Activated CD4-positive, alpha-beta T cell treated with anti-CD3 and anti-CD28 coated beads, Interleukin-2, amount 10 ng/mL, durations not matched to agents 7 days and 5 days (primary cell): Measurements from ENCODE around the gene JMJD6. TPM values are rescaled to one million over a fixed set of nuclear protein-coding genes. Genes with fewer than 3 reads are reported as not detected.
"Not testable (repeated sequence)": the region's sequence is repeated elsewhere in the genome, so short reads cannot be mapped to it uniquely, and the experiment has no call there.

Experiments used
- CTCF ChIA-PET: fragments of 350-600 bp; sonication (Branson Sonifier 250); formaldehyde crosslinking; loops from one replicate; lab custom pipeline; 2021; ENCODE audit warnings: antibody characterized with exemption; lab: Charles Lee
- POLR2A ChIA-PET: fragments of 350-600 bp; sonication (Branson Sonifier 250); formaldehyde crosslinking; loops from one replicate; lab custom pipeline; 2021; ENCODE audit warnings: antibody characterized with exemption; lab: Charles Lee
- DNase-seq: peaks from one replicate; pipeline ENCODE4 v3.0.0-alpha.2; 2020
- H3K27ac Mint-ChIP-seq: one replicate; pipeline ENCODE4 v1.8.0; 2021; ENCODE audit warnings: mild to moderate bottlenecking, moderate library complexity, mixed read lengths
- H3K27me3 Mint-ChIP-seq: one replicate; pipeline ENCODE4 v1.8.0; 2021; ENCODE audit warnings: mixed read lengths
- H3K36me3 Mint-ChIP-seq: one replicate; pipeline ENCODE4 v1.8.0; 2021; ENCODE audit warnings: low read depth, mixed read lengths
- H3K4me1 Mint-ChIP-seq: one replicate; pipeline ENCODE4 v1.8.0; 2021; ENCODE audit warnings: mixed read lengths
- H3K4me3 Mint-ChIP-seq: one replicate; pipeline ENCODE4 v1.8.0; 2021; ENCODE audit warnings: mild to moderate bottlenecking, moderate library complexity, mixed read lengths
- H3K9me3 Mint-ChIP-seq: one replicate; pipeline ENCODE4 v1.8.0; 2021; ENCODE audit warnings: mixed read lengths
- total RNA-seq, 2 experiments: library from RNA; stranded (reverse); gene quantifications; one replicate each; pipeline ENCODE4 v1.2.3, GENCODE V29; 2021

JMJD6 gene
- total RNA-seq, 2 experiments from 2014 or later: 42.9 to 51.3 TPM

GRCh38 chr17:76735006-76735405 is 8.6 kb upstream of the JMJD6 start:
- peaks cover 53% of the 10 kb centered on the region for H3K36me3 Mint-ChIP-seq
- H3K27me3 Mint-ChIP-seq: no peaks in the 10 kb centered on the region
- peaks cover 52% of the 10 kb centered on the region for H3K4me1 Mint-ChIP-seq
- H3K27ac Mint-ChIP-seq: peak overlapping the region; percentile 90
- POLR2A ChIA-PET: no interaction called here
- CTCF ChIA-PET: interaction anchor here (1.3 kb wide), 1 partner anchor 21 kb away, joined by 3 read pairs; no protein-coding TSS in a partner anchor
- H3K4me3 Mint-ChIP-seq: peak overlapping the region; percentile 88
- peak; percentile 40 for DNase-seq
- H3K9me3 Mint-ChIP-seq: no peaks in the 10 kb centered on the region

GRCh38 chr17:76734080-76734840 is 7.9 kb upstream of the JMJD6 start:
- no peaks in the 10 kb centered on the region for H3K9me3 Mint-ChIP-seq
- DNase-seq: peak; percentile 28
- ChIA-PET CTCF (interaction anchor here (0.6 to 1.3 kb wide), 3 partner anchors 15 to 356 kb away, joined by 3 read pairs; no protein-coding TSS in a partner anchor), POLR2A (no interaction called here)
- peak overlapping the region; percentile 90 for H3K27ac Mint-ChIP-seq
- peaks cover 54% of the 10 kb centered on the region for H3K4me1 Mint-ChIP-seq
- H3K4me3 Mint-ChIP-seq: peak overlapping the region; percentile 88
- H3K27me3 Mint-ChIP-seq: no peaks in the 10 kb centered on the region
- H3K36me3 Mint-ChIP-seq: peaks cover 59% of the 10 kb centered on the region

- peaks cover 61% of the 10 kb centered on the region for H3K36me3 Mint-ChIP-seq
- H3K4me3 Mint-ChIP-seq: peak overlapping the region; percentile 88
- no peaks in the 10 kb centered on the region for H3K9me3 Mint-ChIP-seq
- peak overlapping the region; percentile 90 for H3K27ac Mint-ChIP-seq
- H3K27me3 Mint-ChIP-seq: no peaks in the 10 kb centered on the region
- CTCF ChIA-PET: interaction anchor here (0.6 to 1.1 kb wide), 2 partner anchors 14 to 357 kb away, joined by 3 read pairs; no protein-coding TSS in a partner anchor
- POLR2A ChIA-PET: no interaction called here
- peaks cover 52% of the 10 kb centered on the region for H3K4me1 Mint-ChIP-seq
- no peak for DNase-seq
Observed at GRCh38 chr17:76733618-76733957, 7.2 kb upstream of the JMJD6 start.

- Mint-ChIP-seq H3K36me3 (peaks cover 61% of the 10 kb centered on the region), H3K27ac (peak overlapping the region; percentile 90), H3K9me3 (no peaks in the 10 kb centered on the region), H3K4me3 (peak overlapping the region; percentile 88), H3K27me3 (no peaks in the 10 kb centered on the region), H3K4me1 (peaks cover 53% of the 10 kb centered on the region)
- no peak for DNase-seq
- CTCF ChIA-PET: no interaction called here
- POLR2A ChIA-PET: interaction anchor here (0.6 kb wide), 1 partner anchor 20 kb away, joined by 3 read pairs; no protein-coding TSS in a partner anchor
Observed at GRCh38 chr17:76732734-76733617, 6.6 kb upstream of the JMJD6 start.

GRCh38 chr17:76731800-76732733 is 5.7 kb upstream of the JMJD6 start:
- Mint-ChIP-seq H3K27ac (peak overlapping the region; percentile 31), H3K4me1 (peaks cover 57% of the 10 kb centered on the region), H3K36me3 (peaks cover 67% of the 10 kb centered on the region)
- H3K9me3 Mint-ChIP-seq, H3K4me3 Mint-ChIP-seq, CTCF ChIA-PET, POLR2A ChIA-PET, H3K27me3 Mint-ChIP-seq, DNase-seq: not testable (repeated sequence)

GRCh38 chr17:76727745-76728456 is 1.5 kb upstream of the JMJD6 start:
- CTCF ChIA-PET: interaction anchor here (0.7 to 2.8 kb wide), 10 partner anchors 9 to 205 kb away, joined by 3 to 16 read pairs (median 4); partner anchors contain the start of gene MFSD11
- POLR2A ChIA-PET: interaction anchor here (0.5 to 1.2 kb wide), 2 partner anchors 9 to 24 kb away, joined by 4 to 5 read pairs; partner anchors contain the start of gene SRSF2
- Mint-ChIP-seq H3K36me3 (peaks cover 62% of the 10 kb centered on the region), H3K9me3 (no peaks in the 10 kb centered on the region), H3K27ac (peak overlapping the region; percentile 98), H3K4me1 (peaks cover 63% of the 10 kb centered on the region), H3K27me3 (no peaks in the 10 kb centered on the region), H3K4me3 (peak overlapping the region; percentile 99)
- DNase-seq: peak; percentile 26

- no peaks in the 10 kb centered on the region for H3K9me3 Mint-ChIP-seq
- ChIA-PET POLR2A (interaction anchor here (1.2 kb wide), 1 partner anchor 10 kb away, joined by 4 read pairs; the partner anchor contains the start of gene SRSF2), CTCF (interaction anchor here (0.7 to 2.8 kb wide), 10 partner anchors 9 to 204 kb away, joined by 3 to 16 read pairs (median 4); partner anchors contain the start of gene MFSD11)
- peak within 1 kb of the TSS; percentile 99 for H3K4me3 Mint-ChIP-seq
- H3K4me1 Mint-ChIP-seq: peaks cover 62% of the 10 kb centered on the region
- H3K36me3 Mint-ChIP-seq: peaks cover 64% of the 10 kb centered on the region
- H3K27ac Mint-ChIP-seq: peak within 1 kb of the TSS; percentile 98
- no peaks in the 10 kb centered on the region for H3K27me3 Mint-ChIP-seq
- peak; percentile 77 for DNase-seq
Observed at GRCh38 chr17:76726776-76727718, 641 bp upstream of the JMJD6 start, which contains the start of gene METTL23. TSS of gene METTL23 (plus strand) at chr17:76726839. CDS start at chr17:76729711, 2,872 bp downstream.

GRCh38 chr17:76725580-76726230 is 701 bp downstream of the JMJD6 start:
- peak; percentile 75 for DNase-seq
- H3K27ac Mint-ChIP-seq: peak overlapping the region; percentile 94
- peaks cover 69% of the 10 kb centered on the region for H3K36me3 Mint-ChIP-seq
- ChIA-PET CTCF (interaction anchor here (2.8 kb wide), 1 partner anchor 9 kb away, joined by 15 read pairs; no protein-coding TSS in a partner anchor), POLR2A (interaction anchor here (0.7 kb wide), 1 partner anchor 10 kb away, joined by 4 read pairs; no protein-coding TSS in a partner anchor)
- H3K27me3 Mint-ChIP-seq: no peaks in the 10 kb centered on the region
- peak overlapping the region; percentile 99 for H3K4me3 Mint-ChIP-seq
- H3K4me1 Mint-ChIP-seq: peaks cover 65% of the 10 kb centered on the region
- no peaks in the 10 kb centered on the region for H3K9me3 Mint-ChIP-seq

- ChIA-PET POLR2A (no interaction called here), CTCF (interaction anchor here (1.2 to 1.6 kb wide), 2 partner anchors 10 to 201 kb away, joined by 3 to 7 read pairs; no protein-coding TSS in a partner anchor)
- Mint-ChIP-seq H3K9me3 (no peaks in the 10 kb centered on the region), H3K36me3 (peaks cover 66% of the 10 kb centered on the region), H3K4me3 (no peak overlapping the region), H3K4me1 (peaks cover 59% of the 10 kb centered on the region), H3K27me3 (no peaks in the 10 kb centered on the region), H3K27ac (no peak overlapping the region)
- DNase-seq: no peak
Observed at GRCh38 chr17:76723812-76724211, 2.6 kb downstream of the JMJD6 start.

GRCh38 chr17:76722977-76723376 is 3.4 kb downstream of the JMJD6 start:
- Mint-ChIP-seq H3K36me3 (peaks cover 74% of the 10 kb centered on the region), H3K4me1 (peaks cover 53% of the 10 kb centered on the region)
- H3K27ac Mint-ChIP-seq, DNase-seq, H3K9me3 Mint-ChIP-seq, H3K27me3 Mint-ChIP-seq, POLR2A ChIA-PET, H3K4me3 Mint-ChIP-seq: not testable (repeated sequence)
- CTCF ChIA-PET: interaction anchor here (2.8 kb wide), 1 partner anchor 10 kb away, joined by 24 read pairs; no protein-coding TSS in a partner anchor
